Endodermal cell (in vitro differentiated cells): ENCODE results near the gene DDAH1. TPM values are rescaled to one million over a fixed set of nuclear protein-coding genes. Genes with fewer than 3 reads are reported as not detected.

ENCODE experiments used
- DNase-seq: peaks from one replicate; pipeline ENCODE4 v3.0.0-alpha.2; 2017
- H3K27ac ChIP-seq: 2 replicates; pipeline ENCODE4 v1.5.1; 2013; ENCODE audit warnings: mild to moderate bottlenecking, low read depth, low read length, moderate library complexity
- H3K27me3 ChIP-seq: 2 replicates; pipeline ENCODE4 v1.6.1; 2013; ENCODE audit warnings: mild to moderate bottlenecking, low read length, moderate library complexity; ENCODE audit not compliant: insufficient read depth, control insufficient read depth, poor library complexity, severe bottlenecking
- H3K36me3 ChIP-seq: 2 replicates; pipeline ENCODE4 v1.7.0; 2013; ENCODE audit warnings: mild to moderate bottlenecking, low read length, moderate library complexity; ENCODE audit not compliant: control insufficient read depth, insufficient read depth
- H3K4me1 ChIP-seq: one replicate; pipeline ENCODE4 v1.7.0; 2013; ENCODE audit warnings: low read length; ENCODE audit not compliant: control insufficient read depth, insufficient read depth
- H3K4me3 ChIP-seq: 2 replicates; pipeline ENCODE4 v1.5.1; 2013; ENCODE audit warnings: mild to moderate bottlenecking, low read length, moderate library complexity
- H3K9ac ChIP-seq: 2 replicates; pipeline ENCODE4 v1.6.1; 2013; ENCODE audit warnings: mild to moderate bottlenecking, low read length, moderate library complexity; ENCODE audit not compliant: poor library complexity, severe bottlenecking; ENCODE audit errors: extremely low read depth
- H3K9me3 ChIP-seq: 2 replicates; pipeline ENCODE4 v1.6.1; 2013; ENCODE audit warnings: mild to moderate bottlenecking, low read length, moderate library complexity; ENCODE audit not compliant: control insufficient read depth
- H3K27ac Mint-ChIP-seq: 2 replicates; pipeline ENCODE4 v1.8.0; 2020; ENCODE audit warnings: mixed read lengths
- H3K27me3 Mint-ChIP-seq: 2 replicates; pipeline ENCODE4 v1.8.0; 2021; ENCODE audit warnings: mild to moderate bottlenecking, mixed read lengths; ENCODE audit not compliant: insufficient read depth
- H3K36me3 Mint-ChIP-seq: 2 replicates; pipeline ENCODE4 v1.8.0; 2020; ENCODE audit warnings: low read depth, mixed read lengths
- H3K4me1 Mint-ChIP-seq: 2 replicates; pipeline ENCODE4 v1.8.0; 2020; ENCODE audit warnings: mixed read lengths
- H3K4me3 Mint-ChIP-seq: 2 replicates; pipeline ENCODE4 v1.8.0; 2020; ENCODE audit warnings: mild to moderate bottlenecking, moderate library complexity, mixed read lengths
- H3K9me3 Mint-ChIP-seq: 2 replicates; pipeline ENCODE4 v1.8.0; 2020; ENCODE audit warnings: mild to moderate bottlenecking, mixed read lengths
- CTCF ChIP-seq: fragments of 200-600 bp; sonication (generic); conservative IDR thresholded peaks from 2 replicates; pipeline ENCODE4 v1.5.0; 2021; ENCODE audit warnings: antibody characterized with exemption, mild to moderate bottlenecking
- WGBS, 2 experiments: methylation state at CpG; one replicate each; pipeline versions ENCODE4 v1.1.5 to v1.1.7; 2013; ENCODE audit warnings: missing lambda C conversion rate in 2 of 2, mixed read lengths in 1 of 2; ENCODE audit not compliant: insufficient coverage in 1 of 2, insufficient read length in 1 of 2; 5-methylcytosine and 5-hydroxymethylcytosine counted together
- total RNA-seq, 2 donors: library from RNA; stranded (reverse); fragmentation: NEBNext Ultra II Directional in 1 of 2; extraction: Animal tissue kit (Norgen Biotek cat#: 25700) in 1 of 2; gene quantifications; 2 replicates in 1 of 2; 3 replicates in 1 of 2; pipeline ENCODE4 v1.2.1, GENCODE V29; 2021

The DDAH1 gene
- total RNA-seq, 2 donors from 2014 or later: 16.3 to 22.8 TPM

GRCh38 chr1:85478366-85478765 lies 13.4 kb upstream of the DDAH1 start:
- no peaks in the 10 kb centered on the region for H3K27me3 Mint-ChIP-seq
- 80% methylated on average over 1 of the region's 1 CpG; no CpG with 5 or more reads in 1 of the 2 experiments for WGBS, 2 experiments
- H3K9me3 ChIP-seq: no peaks in the 10 kb centered on the region
- no peak overlapping the region for H3K27ac ChIP-seq
- no peaks in the 10 kb centered on the region for H3K27me3 ChIP-seq
- no peaks in the 10 kb centered on the region for H3K4me1 ChIP-seq
- TF ChIP-seq CTCF: no peak
- no peaks in the 10 kb centered on the region for H3K4me1 Mint-ChIP-seq
- no peaks in the 10 kb centered on the region for H3K9me3 Mint-ChIP-seq
- H3K4me3 ChIP-seq: no peak overlapping the region
- H3K36me3 Mint-ChIP-seq: no peaks in the 10 kb centered on the region
- DNase-seq: no peak
- H3K9ac ChIP-seq: no peak overlapping the region
- no peak overlapping the region for H3K4me3 Mint-ChIP-seq
- H3K27ac Mint-ChIP-seq: no peak overlapping the region
- H3K36me3 ChIP-seq: no peaks in the 10 kb centered on the region

- Mint-ChIP-seq H3K9me3 (no peaks in the 10 kb centered on the region), H3K36me3 (no peaks in the 10 kb centered on the region), H3K4me3 (no peak overlapping the region), H3K4me1 (peaks cover 6% of the 10 kb centered on the region), H3K27me3 (no peaks in the 10 kb centered on the region), H3K27ac (no peak overlapping the region)
- Histone ChIP-seq H3K4me3 (no peak overlapping the region), H3K4me1 (no peaks in the 10 kb centered on the region), H3K27ac (no peak overlapping the region), H3K9me3 (no peaks in the 10 kb centered on the region), H3K9ac (no peak overlapping the region), H3K36me3 (no peaks in the 10 kb centered on the region), H3K27me3 (no peaks in the 10 kb centered on the region)
- no peak for DNase-seq
- 78 to 91% methylated on average over 1 to 3 of the region's 3 CpGs for WGBS, 2 experiments
- no peak for TF ChIP-seq CTCF
Observed at GRCh38 chr1:85475055-85475454, 10.1 kb upstream of the DDAH1 start.

GRCh38 chr1:85473390-85473789 lies 8.4 kb upstream of the DDAH1 start:
- WGBS, 2 experiments: 80 to 86% methylated on average over 4 to 6 of the region's 6 CpGs
- Mint-ChIP-seq H3K4me3 (no peak overlapping the region), H3K27ac (no peak overlapping the region)

More at GRCh38 chr1:85473390-85473789, 8.4 kb upstream of the DDAH1 start:
- H3K27me3 ChIP-seq: no peaks in the 10 kb centered on the region
- H3K4me1 ChIP-seq: no peaks in the 10 kb centered on the region
- no peak for TF ChIP-seq CTCF
- no peaks in the 10 kb centered on the region for H3K36me3 ChIP-seq
- DNase-seq: no peak
- Mint-ChIP-seq H3K9me3 (no peaks in the 10 kb centered on the region), H3K36me3 (no peaks in the 10 kb centered on the region), H3K27me3 (no peaks in the 10 kb centered on the region), H3K4me1 (peaks cover 6% of the 10 kb centered on the region)
- H3K4me3 ChIP-seq: no peak overlapping the region
- H3K9me3 ChIP-seq: no peaks in the 10 kb centered on the region
- no peak overlapping the region for H3K27ac ChIP-seq
- H3K9ac ChIP-seq: no peak overlapping the region
